ENCODE results near the gene SLC12A9. TPM values are rescaled to one million over a fixed set of nuclear protein-coding genes. Genes with fewer than 3 reads are reported as not detected.
"Not testable (repeated sequence)": the region's sequence is repeated elsewhere in the genome, so short reads cannot be mapped to it uniquely, and the experiment has no call there.

The SLC12A9 gene
- total RNA-seq, 4 donors from 2014 or later: 21.0 to 46.2 (median 23.1) TPM

DNA sequence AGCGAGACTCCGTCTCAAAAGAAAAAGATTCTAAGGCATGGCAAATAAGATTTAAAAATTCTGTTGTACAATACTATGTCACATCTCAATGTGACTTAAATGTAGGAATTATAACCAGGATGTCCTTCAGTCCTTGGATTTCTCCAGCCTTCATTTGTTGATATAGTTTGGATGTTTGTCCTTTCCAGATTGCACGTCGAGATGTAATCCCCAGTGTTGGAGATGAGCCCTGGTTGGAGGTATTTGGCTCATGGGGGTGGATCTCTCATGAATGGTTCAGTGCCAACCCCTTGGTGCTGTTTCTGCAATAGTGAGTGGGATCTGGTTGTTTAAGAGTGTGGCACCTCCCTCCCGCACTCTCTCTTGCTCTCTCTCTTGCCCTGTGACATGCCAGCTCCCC is 56.0 kb downstream of the SLC12A9 start:
- Histone ChIP-seq H3K9me3 (no peaks in the 10 kb centered on the region), H3K4me1 (peaks cover 0 to 18% (median 5%) of the 10 kb centered on the region in 4 donors), H3K4me3 (no peak overlapping the region), H3K27ac (no peak overlapping the region), H3K27me3 (no peaks in the 10 kb centered on the region), H3K36me3 (no peaks in the 10 kb centered on the region)
- TF ChIP-seq POLR2AphosphoS5 (IDR thresholded peaks at IDR 0.05) (no peak), CTCF (IDR thresholded peaks at IDR 0.05) (no peak), EP300 (IDR thresholded peaks at IDR 0.05; ENCODE audit: low read depth) (no peak), POLR2A (IDR thresholded peaks at IDR 0.05) (no peak)
- WGBS, 2 donors (ENCODE audit: low coverage in 1 of 2): 92 to 94% methylated on average over 2 to 5 of the region's 5 CpGs
- in situ Hi-C loops (cut with MboI; ENCODE audit: low pct_ligation_motif_present in 1 of 4, low pct_unique_long_range_greater_than_20kb in 1 of 4, low sequenced_read_pairs in 3 of 4): loop anchor here in 1 of 4 donors (10.0 kb wide), 1 partner anchor 146 kb away; no protein-coding TSS in a partner anchor
- intact Hi-C loops (cut with DNase I; ENCODE audit: low total_unique reads): loop anchor here (5.0 kb wide), 1 partner anchor 269 kb away; no protein-coding TSS in a partner anchor
- no peak for DNase-seq

DNA sequence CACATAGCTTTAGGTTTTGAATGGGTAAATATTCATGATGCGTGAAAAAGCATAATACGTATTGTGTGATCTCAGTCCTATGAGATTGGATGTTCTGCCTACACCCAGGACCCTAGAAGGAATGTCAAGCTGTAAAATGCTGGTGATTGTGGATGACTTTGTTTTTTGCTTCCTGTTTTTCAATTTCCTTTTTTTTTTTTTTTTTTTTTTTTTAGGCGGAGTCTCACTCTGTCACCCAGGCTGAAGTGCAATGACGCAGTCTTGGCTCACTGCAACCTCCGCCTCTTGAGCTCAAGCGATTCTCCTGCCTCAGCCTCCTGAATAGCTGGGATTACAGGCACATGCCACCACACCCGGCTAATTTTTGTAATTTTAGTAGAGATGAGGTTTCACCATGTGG is 57.9 kb downstream of the SLC12A9 start:
- H3K27ac ChIP-seq: peak overlapping the region; percentile 33 to 61 (median 48)
- peak; percentile 66 for DNase-seq
- H3K27me3 ChIP-seq; in situ Hi-C loops (cut with MboI; ENCODE audit: low pct_ligation_motif_present in 1 of 4, low pct_unique_long_range_greater_than_20kb in 1 of 4, low sequenced_read_pairs in 3 of 4); intact Hi-C loops (cut with DNase I; ENCODE audit: low total_unique reads); H3K9me3 ChIP-seq; H3K36me3 ChIP-seq; H3K4me3 ChIP-seq: not testable (repeated sequence)
- 31 to 53% methylated on average over 6 to 7 of the region's 7 CpGs for WGBS, 2 donors (ENCODE audit: low coverage in 1 of 2)
- peaks cover 0 to 18% (median 5%) of the 10 kb centered on the region in 4 donors for H3K4me1 ChIP-seq

DNA sequence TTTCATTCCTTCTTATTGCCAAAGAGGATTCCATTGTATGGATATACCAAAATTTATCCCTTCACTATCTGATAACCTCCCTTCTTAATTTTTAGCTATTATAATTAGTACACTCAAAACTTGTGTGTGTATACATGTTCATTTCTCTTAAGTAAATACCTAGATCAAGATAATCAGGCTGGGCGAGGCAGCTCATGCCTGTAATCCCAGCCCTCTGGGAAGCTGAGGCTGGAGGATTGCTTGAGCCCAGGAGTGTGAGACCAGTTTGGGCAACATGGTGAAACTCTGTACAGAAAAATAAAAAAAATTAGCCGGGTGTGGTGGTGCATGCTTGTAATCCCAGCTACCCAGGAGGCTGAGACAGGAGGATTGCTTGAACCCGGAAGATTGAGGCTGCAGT is 59.0 kb downstream of the SLC12A9 start:
- Histone ChIP-seq H3K9me3 (no peaks in the 10 kb centered on the region), H3K27ac (peak overlapping the region in 3 of 4 donors; percentile 10 to 61 (median 33)), H3K27me3 (no peaks in the 10 kb centered on the region), H3K4me1 (peaks cover 0 to 23% (median 8%) of the 10 kb centered on the region in 4 donors), H3K36me3 (no peaks in the 10 kb centered on the region), H3K4me3 (no peak overlapping the region)
- in situ Hi-C loops (cut with MboI; ENCODE audit: low pct_ligation_motif_present in 1 of 4, low pct_unique_long_range_greater_than_20kb in 1 of 4, low sequenced_read_pairs in 3 of 4) (no loop called here), intact Hi-C loops (cut with DNase I; ENCODE audit: low total_unique reads) (no loop called here)
- TF ChIP-seq EP300 (IDR thresholded peaks at IDR 0.05; ENCODE audit: low read depth): no peak
- no peak for TF ChIP-seq CTCF (IDR thresholded peaks at IDR 0.05)
- TF ChIP-seq POLR2AphosphoS5 (IDR thresholded peaks at IDR 0.05): no peak
- no peak for TF ChIP-seq POLR2A (IDR thresholded peaks at IDR 0.05)
- DNase-seq: peak; percentile 17
- WGBS, 2 donors (ENCODE audit: low coverage in 1 of 2): 58 to 69% methylated on average over 3 of the region's 3 CpGs

- no peaks in the 10 kb centered on the region for H3K36me3 ChIP-seq
- TF ChIP-seq POLR2A (IDR thresholded peaks at IDR 0.05): no peak
- TF ChIP-seq POLR2AphosphoS5 (IDR thresholded peaks at IDR 0.05): no peak
- no peak for TF ChIP-seq EP300 (IDR thresholded peaks at IDR 0.05; ENCODE audit: low read depth)
- TF ChIP-seq CTCF (IDR thresholded peaks at IDR 0.05): no peak
- H3K27me3 ChIP-seq: peaks cover 4% of the 10 kb centered on the region
- in situ Hi-C loops (cut with MboI; ENCODE audit: low pct_ligation_motif_present in 1 of 4, low pct_unique_long_range_greater_than_20kb in 1 of 4, low sequenced_read_pairs in 3 of 4) (no loop called here), intact Hi-C loops (cut with DNase I; ENCODE audit: low total_unique reads) (no loop called here)
- H3K4me1 ChIP-seq: peaks cover 0 to 23% (median 8%) of the 10 kb centered on the region in 4 donors
- H3K9me3 ChIP-seq: no peaks in the 10 kb centered on the region
- peak; percentile 14 for DNase-seq
- H3K27ac ChIP-seq: no peak overlapping the region
- 86 to 89% methylated on average over 7 to 15 of the region's 15 CpGs for WGBS, 2 donors (ENCODE audit: low coverage in 1 of 2)
- no peak overlapping the region for H3K4me3 ChIP-seq
These were observed 61.8 kb downstream of the SLC12A9 start for GRCh38 chr7:100914208-100914878.
